ENCODE data around the gene NAA35.
"Not testable (repeated sequence)": the region's sequence is repeated elsewhere in the genome, so short reads cannot be mapped to it uniquely, and the experiment has no call there.

NAA35 gene

DNA sequence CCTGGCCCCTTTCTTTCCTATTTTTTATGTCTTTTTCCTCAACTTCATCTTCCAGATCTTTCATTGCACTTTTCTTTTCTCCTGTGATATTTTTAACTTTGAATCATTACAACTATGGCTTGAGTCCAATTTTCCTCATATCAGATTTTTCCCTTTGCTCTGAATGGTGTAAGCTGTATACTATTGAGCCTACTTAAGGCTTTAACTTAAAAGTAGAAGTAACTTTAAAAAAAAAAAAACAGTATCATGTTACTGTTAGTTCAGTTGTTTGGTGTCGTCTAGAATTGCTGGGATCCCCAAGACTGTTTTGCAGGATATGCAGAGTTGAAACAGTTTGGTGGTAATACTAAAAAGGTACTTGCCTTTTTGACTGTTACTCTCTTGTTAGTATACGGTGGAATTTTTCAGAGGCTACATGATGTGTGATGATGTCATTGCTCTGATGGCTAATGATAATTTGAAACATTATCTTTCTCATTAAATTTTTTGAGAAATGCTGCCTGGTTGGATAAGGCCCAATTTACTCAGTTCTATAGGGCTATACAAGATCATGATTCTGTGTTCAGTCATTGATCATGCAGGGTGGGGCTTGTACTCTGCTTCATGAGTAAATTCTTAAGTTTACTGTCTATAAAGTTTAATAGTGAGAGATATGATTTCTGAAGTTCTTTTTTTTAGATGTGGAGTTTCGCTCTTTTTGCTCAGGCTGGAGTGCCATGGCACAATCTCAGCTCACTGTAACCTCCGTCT lies 8.8 kb downstream of the NAA35 start:
- DNase-seq, result no peak

DNA sequence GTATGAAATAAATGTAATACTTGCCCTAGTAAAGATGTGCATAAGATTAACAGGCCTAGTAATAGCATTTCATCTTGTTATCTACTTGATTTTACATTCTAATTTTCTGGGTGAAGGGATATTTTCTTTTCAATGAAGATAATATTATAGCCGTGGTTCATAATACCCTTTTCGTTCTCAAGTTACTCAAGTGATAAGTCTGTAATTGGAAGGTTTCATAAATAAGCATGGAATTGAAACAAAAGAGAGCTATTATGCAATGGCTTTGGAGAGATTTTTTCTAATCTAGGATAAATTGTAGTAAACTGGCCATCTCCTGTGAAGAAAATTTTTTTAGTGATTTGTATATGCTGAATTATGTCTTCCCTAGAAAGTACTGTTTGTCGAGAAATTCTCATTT lies 19.0 kb downstream of the NAA35 start:
- no peak for DNase-seq

DNA sequence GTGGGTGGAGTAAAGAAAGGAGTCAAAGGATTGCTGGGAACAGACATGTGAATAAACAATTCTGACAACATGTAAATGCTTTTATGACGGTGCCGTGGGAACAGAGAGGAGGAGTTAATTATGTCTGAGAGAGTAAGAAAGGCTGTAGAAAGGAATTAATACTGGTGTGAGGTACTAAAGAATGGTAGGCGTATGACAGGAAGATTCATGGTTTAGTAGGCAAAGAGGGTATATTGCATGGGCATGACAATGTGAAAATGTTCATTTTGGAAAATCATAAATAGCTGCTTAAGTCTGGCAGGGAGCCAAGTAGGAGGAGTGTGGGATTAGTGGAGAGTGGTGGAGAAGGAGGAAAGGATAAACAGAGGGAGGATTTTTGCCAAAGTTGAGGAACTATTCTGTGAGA lies 19.7 kb downstream of the NAA35 start:
- peak; percentile 86 for DNase-seq

DNA sequence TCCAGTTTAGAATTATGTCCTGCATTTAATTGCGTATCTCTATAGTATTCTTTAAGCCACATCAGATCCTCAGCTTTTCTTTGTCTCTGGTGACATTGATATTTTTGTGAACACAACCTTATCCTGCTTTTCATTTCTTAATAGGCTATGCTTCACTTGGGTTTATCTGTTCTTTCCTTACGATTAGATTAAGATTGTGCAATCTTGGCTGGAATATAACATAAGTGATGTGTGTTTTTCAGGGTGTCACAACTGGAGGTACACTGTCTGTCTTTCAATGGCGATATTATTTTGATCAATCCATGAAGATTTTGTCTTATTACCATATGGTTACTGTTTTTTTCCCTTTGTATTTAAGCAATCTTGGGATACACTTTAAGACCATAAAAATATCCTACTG lies 23.6 kb downstream of the NAA35 start:
- DNase-seq, result no peak

DNA sequence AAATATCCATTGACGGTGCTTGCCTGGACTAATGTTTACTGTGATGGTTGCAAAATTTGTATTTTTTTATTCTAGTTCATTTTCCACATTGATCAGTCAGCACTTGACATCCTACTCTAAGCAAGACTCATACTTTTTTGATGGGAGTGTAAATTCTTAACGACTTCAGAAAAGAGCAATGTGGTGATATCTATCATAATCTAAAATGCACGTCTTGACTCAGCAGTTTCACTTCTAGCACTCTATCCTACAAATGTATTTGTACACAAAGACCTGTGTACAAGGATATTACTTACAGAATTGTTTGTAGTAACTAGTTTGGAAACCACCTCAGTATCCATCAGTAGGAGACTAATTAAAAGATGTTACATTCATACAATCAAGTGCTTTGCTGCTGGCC lies 24.0 kb downstream of the NAA35 start:
- no peak for DNase-seq

DNA sequence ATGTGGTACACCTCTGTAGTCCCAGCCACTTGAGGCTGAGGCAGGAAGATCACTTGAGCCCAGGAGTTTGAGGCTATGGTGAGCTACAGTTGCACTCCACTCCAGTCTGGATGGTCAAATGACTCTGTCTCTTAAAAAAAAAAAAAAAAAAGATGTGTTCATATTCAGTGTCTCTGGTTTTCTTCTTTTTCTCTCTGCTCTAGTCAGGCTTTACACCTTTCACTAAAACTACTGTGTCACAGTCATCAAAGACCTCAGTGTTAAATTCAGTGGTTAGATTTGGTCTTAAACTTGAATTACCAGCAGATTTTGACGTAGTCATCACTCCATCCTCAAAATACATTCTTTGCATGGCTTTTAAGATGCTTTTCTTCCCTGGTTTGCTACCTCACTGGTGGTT lies 28.8 kb downstream of the NAA35 start:
- no peak for DNase-seq

DNA sequence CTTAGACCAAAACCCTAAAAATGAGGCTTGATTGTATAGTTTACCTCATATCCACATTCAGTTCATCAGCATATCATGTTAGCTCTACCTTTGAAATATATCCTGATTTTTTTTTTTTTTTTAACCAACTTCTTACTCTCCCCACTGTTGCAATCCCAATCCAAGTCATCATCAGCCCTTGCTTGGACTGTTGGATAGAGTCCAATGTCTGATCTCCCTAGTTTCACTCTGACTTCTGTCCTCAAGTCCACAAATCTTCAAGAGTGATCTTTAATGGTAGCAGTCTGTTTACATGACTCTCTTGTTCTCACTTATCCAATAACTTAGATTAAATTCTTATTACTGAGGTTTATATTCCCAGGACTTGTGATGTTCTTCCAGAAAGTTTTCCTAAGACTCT lies 30.8 kb downstream of the NAA35 start:
- no peak for DNase-seq

DNA sequence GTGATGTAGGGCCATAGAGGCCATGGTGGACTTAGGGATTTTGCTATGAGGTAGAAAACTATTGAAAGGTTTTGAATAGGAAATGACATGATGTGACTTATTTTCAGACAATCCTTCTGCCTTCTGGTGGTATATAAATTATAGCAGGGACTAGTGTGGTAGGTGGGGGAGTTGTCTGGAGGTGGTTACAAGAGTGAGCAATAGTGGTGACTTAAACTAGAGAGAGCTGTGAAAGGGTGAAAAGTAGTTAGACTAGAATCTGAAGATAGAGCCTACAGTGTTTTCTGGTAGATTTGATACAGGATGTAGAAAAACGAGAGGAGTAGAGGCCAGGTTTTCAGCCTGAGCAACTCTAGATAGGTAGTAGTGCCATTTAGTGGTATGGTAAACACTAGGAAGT lies 32.3 kb downstream of the NAA35 start:
- DNase-seq, result no peak

DNA sequence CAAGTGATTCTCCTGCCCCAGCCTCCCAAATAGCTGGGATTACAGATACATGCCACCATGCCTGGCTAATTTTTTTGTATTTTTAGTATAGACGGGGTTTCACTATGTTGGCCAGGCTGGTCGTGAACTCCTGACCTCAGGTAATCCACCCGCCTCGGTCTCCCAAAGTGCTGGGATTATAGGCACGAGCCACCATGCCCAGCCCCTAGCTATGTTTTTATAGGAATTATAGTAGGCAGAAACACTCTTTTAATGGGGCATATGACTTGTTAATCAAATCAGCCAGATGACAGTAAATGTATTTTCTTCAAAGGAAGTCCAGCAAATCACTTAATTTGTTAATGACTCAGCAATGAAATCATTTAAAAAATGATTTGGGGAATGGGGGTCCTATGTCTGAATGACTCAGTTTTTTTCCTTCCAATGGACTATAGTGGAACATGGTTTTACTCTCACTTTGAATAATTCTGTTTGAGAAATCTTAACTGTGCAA lies 33.2 kb downstream of the NAA35 start:
- not testable (repeated sequence) for DNase-seq

DNA sequence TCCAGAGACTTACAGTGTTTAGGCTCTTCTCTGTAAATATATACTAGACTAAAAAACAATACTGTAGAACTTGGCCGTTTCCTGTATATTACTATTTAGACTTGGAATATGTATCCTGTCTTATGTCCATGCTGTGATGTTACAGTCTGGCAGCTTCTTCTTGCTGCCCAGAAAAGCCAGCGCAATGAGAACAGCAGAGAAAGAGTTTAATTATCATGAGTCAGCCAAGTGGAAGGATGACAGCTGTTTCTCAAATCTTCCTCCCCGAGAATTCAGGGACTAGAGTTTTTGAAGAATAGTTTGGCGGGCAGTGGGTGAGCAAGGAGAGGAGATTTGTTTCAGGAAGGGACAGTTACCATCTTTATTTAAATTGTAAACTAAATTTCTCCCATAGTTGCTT lies 37.5 kb downstream of the NAA35 start:
- DNase-seq, result no peak

DNA sequence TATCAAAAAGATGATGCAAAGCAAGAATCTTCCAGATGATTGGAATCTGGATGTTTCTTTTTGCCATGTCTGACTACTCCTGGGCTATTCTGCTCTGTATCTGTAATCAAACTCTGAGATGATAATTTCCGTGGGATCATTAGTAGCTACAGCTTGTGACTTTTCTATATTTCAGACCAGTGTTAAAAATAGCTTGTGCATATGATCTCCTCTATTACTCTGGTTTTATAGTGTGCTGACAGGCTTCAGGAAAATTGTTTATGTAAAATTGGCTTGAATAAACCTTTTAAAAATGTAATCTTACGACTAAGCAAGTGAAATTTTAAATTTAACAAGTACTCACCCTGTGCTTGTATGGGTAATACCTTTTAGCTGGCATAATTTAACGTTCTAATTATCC lies 40.4 kb downstream of the NAA35 start:
- DNase-seq, result no peak

DNA sequence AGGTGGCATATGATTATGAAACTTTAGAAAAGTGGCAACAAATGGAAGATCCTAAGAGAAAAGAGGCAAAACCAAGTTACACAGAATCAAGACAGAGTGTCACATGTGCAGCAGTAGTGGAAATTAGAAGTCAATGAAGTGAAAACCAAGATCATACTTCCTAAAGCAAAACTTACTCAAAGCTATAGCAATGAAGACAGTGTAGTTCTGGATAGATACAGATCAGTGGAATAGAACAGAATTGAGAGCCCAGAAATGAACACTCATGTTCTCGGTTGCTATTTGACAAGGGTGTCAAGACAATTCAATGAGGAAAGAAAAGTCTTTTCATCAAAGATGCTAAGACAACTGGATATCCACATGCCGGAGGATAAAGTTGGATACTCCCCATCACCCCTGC lies 43.5 kb downstream of the NAA35 start:
- DNase-seq, result no peak

DNA sequence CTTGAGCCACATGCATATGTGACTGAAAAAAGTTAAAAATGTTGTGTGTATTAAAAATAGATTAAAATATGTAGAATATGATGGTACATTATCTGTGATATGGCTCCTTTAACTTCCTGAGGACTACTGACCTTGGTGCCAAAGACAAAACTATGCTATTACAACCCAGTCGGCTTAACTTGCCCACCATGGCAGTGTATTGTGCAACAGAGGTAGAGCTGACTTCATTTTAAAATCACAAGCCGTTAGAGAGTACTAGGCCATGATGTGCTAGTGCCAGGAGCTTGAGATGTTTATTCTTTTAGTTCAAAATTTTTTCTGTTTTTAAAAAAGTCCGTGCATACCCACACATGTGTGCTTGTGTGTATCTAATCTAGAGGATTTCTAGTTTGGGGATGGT lies 46.3 kb downstream of the NAA35 start:
- no peak for DNase-seq

DNA sequence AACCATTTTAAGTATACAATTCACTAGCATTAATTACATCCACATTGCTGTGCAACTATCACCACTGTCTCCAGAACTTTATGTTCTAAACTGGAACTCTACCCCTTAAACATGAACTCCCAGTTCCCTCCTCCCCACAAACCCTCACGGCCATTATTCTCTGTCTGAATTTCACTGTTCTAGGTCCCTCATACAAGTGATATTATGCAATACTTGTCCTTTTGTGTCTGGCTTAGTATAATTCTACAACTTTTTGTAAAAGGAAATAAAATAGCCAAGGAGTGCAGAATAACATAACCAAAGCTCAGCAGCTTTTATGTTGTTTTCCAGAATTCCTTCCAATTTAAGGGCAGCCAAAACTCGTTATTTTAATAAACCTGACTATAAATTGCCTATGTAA lies 53.2 kb downstream of the NAA35 start:
- no peak for DNase-seq

DNA sequence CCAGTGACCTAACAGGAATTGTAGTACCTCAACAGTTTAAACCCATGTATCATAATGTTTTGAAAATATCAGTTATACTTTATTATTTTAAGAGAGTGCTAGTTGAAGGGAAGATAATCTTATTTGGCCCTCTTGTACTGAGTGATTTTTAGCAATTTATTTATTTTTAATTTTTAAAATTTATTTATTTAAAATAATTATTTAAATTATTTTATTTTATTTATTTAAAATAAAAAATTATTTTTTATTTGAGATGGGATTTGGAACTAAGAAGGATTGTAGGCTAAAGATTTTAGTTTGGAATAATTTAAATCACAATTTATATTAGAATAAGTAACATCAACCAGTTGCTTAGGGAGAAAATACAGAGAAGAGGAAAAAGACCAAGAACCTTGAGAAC lies 54.2 kb downstream of the NAA35 start:
- no peak for DNase-seq

DNA sequence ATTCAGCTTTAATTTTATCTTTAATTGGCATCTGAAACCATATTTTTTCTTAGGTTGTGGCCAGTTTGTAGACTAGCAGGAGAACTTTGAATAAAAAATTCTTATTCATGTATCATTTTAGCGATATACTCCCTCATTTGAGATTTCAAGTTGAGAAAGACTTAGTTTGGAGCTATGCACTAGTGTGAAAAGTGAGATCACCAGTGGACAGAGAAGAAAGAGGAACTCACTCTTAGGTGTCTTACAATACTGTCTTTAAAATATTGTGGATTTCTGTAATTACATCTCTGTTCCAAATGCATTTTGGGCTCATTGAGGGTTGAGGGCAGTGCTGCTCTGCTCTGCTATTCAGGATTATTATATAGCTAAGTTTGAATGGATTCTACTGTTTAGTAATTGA lies 54.7 kb downstream of the NAA35 start:
- DNase-seq, result no peak

DNA sequence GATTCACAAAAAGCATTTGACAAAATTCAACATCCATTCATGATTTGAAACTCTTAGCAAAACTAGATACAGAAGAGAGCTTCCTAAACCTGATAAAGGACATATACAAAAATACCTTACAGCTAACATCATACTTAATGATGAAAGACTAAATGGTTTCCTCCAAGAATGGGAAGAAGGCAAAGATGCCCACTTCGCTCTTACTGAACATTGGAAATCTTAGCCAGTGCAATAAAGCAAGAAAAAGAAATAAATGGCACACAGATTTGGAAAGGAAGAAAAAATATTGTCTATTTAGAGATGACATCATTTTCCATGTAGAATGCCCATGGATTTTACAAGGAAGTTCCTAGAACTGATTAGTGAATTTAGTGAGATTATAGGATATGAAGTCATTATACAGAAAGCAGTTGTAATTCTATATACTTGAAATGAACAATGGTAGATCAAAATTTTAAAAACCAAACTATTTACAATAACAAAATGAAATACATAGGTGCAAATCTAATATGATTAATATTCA lies 64.4 kb downstream of the NAA35 start:
- no peak for DNase-seq

DNA sequence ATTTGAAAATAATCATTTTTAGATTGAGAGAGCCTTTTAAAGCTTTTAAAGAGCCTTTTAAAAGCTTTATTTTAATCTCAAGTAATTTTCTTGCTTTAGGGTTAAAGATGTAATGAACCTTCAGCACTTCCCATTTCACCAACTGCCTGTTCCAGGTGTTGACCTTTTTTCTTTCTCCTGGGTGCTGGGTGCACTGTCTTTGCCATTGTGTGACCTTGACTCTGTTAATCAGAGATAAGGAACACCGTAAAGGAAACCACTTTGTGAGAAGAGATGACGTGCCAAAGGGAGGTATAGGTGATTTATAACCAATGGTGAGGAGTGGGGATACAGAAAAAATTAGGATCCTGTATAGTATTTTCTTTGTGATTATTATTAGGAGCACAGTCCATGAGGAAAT lies 68.2 kb downstream of the NAA35 start:
- DNase-seq, result no peak

DNA sequence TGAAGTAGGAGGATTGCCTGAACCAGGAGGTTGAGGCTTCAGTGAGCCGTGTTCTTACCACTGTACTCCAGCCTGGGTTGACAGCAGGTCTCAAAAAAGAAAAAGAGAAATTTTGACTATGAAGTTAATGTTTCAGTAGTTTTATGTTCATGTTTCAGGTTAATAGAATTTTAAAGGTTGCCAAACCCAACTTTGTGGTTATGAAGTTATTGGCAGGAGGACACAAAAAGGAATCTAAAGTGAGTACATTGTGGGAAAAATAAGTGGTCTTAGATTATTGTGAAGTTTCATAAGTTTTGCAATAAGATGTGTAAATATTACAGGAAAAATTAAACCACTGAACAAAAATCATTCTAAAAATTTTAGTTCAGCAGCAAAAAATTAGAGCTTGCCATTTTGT lies 79.8 kb downstream of the NAA35 start:
- DNase-seq, result no peak

DNA sequence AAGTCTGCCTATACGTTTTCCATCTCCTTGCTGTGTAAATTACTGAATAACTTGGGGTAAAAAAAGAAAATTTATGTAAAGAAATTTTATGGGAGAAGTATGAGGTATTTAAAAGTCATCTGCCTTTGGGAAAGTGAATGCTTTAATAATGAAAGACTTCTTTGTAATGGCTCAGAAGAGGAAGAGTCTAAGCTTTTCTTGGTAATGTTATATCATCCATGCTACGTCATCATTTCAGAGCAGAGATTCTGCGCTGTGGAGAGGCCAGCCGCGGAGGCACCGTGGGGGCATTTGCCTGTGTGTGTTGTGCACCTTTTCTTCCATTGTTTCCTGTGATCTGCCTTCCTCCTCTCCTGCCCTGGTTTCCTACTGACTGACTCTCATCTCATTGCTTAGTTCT lies 80.2 kb downstream of the NAA35 start:
- DNase-seq, result no peak

DNA sequence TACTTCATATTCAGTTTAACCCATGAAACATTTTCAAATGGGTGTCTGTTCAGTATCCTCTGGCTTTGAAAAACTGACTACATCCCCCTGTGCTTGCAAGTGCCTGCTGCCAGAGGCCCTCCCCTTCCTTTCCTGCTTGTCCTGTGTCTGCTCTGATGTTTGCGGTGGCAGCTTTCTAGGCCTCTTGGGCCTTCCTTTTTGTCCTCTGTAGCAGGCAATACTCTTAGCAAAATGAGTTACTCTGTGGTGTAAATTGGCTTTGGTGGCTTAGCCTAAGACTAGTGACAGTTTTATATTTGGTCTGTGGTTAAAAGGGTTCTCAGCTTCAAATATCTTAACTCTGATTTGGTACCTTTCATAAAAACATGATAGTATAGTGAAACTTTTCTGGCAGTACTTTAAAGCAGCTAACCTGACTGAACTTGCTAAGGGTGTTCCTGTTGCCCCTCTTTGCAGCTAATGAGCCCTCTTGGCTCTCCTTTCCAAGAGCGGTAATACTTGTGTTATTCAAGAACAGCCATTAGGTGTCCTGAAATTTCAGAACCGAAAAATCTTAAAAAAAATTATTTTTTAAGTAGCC lies 81.8 kb downstream of the NAA35 start:
- DNase-seq, result no peak

DNA sequence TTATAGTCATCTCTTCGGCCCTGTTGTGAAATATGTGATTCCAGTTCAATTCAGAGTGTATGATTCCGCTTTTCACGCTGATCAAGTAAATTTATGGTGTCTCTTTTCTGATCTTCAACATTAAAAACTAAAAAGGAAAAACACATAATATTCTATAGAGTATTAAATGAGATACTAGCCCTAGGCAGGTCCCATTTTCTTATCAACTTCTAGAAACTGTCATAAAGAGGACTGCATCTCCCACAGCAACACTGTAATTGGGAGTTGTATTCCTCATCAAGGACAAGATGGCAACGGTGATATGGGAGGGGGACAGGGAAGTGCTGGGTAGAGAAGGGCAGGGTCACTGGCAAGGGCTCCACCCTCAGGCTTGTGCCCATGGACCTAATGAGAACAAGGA lies 86.8 kb downstream of the NAA35 start:
- no peak for DNase-seq

DNA sequence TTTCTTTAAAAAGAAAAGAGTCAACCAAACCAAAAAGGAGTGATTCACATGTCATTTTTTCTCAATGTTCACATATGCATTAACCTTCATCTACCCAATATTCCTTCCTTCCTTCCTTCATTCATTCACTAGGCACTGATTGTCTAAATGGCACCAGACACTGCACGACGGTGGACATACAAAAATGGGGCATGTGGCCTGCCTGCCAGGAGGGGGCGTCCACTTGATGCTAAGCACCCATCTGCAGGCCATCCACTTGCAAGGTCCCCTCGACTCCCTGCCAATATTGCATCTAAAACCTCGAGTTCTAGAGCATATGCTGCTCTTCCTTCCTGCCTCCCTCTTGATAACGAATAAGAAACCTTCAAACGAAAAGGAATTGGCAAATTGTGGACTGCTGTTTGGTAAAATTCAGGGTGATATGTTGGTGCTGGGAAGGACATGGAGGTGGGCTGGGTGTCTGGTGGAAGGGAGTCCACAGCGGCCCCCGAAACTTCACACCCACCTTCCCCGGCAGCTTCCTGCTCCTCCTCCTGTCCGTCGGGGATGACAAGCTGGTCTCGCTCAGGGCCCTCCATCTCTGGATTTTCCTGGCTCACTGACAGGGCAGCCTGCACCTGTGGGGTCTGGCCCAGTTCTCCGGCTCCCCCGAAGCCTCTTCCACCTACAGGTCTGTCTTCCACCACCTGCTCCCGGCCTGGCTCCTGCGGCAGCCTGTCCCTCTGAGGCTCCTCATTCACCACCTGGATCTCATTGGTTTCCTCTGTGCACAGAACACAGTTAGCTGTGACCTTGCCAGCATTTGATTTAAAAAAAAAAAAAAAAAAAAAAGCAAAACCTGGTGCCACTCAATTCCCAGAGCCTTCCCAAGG lies 94.2 kb downstream of the NAA35 start:
- peak; percentile 67 for DNase-seq

All from NCI-H2029 treated with DMSO at 0.1 percent for 48 hours (cell line).